Upper lobe of right lung (tissue), 1 donor: ENCODE measurements around the gene CXCR6. TPM values are rescaled to one million over a fixed set of nuclear protein-coding genes. Genes with fewer than 3 reads are reported as not detected.

Experiments used
- ATAC-seq: fragments of 200-7000 bp; cut with Tn5 transposase; one replicate; pipeline ENCODE4 v1.9.1; 2020; ENCODE audit warnings: mild to moderate bottlenecking, moderate library complexity
- DNase-seq: peaks from one replicate; pipeline ENCODE4 v3.0.0-alpha.2; 2020
- H3K27ac ChIP-seq: fragments of 200-600 bp; one replicate; pipeline ENCODE4 v1.8.0; 2022
- H3K27me3 ChIP-seq: fragments of 200-600 bp; one replicate; pipeline ENCODE4 v1.8.0; 2022; ENCODE audit warnings: mild to moderate bottlenecking
- H3K36me3 ChIP-seq: fragments of 200-600 bp; one replicate; pipeline ENCODE4 v1.8.0; 2022
- H3K4me1 ChIP-seq: fragments of 200-600 bp; one replicate; pipeline ENCODE4 v1.8.0; 2022
- H3K4me3 ChIP-seq: fragments of 200-600 bp; one replicate; pipeline ENCODE4 v1.8.0; 2022; ENCODE audit warnings: mild to moderate bottlenecking
- H3K9me3 ChIP-seq: fragments of 200-600 bp; one replicate; pipeline ENCODE4 v1.8.0; 2022
- intact Hi-C: fragments of 100-400 bp; cut with DNase I; formaldehyde crosslinking; loops from one replicate; pipeline ENCODE4 v1.11.0; 2022
- total RNA-seq: library from RNA; stranded (reverse); fragmentation: NEBNext Ultra II Directional; extraction: Animal tissue kit (Norgen Biotek cat#: 25700); gene quantifications from one replicate; pipeline ENCODE4 v1.2.1, GENCODE V29; 2021
- TF ChIP-seq, protein P1 (sequence below): fragments of 200-600 bp; IDR thresholded peaks from one replicate; pipeline ENCODE4 v1.8.0; 2022; ENCODE audit warnings: antibody characterized with exemption
- donor health status: DM: no; HTN: yes; CAD: no; lungs with severe emphysema.

The CXCR6 gene
- total RNA-seq, 1 donor from 2014 or later: 4.7 TPM

DNA sequence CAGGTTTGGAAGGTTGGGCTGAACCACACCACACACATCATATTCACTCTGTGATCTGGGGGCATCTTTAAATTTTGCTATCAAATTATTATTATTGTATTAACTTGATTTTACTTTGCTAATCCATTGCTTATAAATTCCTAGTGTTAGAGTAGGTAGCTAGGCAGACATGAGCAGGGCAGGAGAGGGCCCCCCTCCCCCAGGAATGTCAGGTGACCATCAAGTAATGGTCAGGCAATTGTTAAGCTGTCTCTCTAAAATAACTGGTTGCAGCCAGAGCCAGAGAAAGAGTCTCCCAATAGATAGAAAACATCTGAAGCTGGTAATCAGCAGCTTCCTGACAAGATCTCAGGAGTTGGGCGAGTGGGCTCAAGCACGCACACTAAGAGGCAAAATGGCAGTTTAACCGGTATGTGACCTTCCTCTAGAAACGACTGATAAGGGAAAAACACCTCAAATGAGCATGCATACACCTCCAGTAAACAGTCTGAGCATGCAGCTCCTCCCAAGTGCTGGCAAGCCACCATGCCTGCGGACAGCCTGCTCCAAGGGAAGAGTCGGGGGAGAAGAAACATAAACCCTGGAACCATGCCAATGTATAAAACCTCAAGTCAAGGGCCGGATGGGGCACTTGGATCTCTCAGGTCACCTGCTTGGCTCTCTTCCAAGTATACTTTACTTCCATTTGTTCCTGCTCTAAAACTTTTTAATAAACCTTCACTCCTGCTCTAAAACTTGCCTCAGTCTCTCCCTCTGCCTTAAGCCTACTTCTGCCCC is 3.1 kb upstream of the CXCR6 start:
- TF ChIP-seq, protein P1, sequence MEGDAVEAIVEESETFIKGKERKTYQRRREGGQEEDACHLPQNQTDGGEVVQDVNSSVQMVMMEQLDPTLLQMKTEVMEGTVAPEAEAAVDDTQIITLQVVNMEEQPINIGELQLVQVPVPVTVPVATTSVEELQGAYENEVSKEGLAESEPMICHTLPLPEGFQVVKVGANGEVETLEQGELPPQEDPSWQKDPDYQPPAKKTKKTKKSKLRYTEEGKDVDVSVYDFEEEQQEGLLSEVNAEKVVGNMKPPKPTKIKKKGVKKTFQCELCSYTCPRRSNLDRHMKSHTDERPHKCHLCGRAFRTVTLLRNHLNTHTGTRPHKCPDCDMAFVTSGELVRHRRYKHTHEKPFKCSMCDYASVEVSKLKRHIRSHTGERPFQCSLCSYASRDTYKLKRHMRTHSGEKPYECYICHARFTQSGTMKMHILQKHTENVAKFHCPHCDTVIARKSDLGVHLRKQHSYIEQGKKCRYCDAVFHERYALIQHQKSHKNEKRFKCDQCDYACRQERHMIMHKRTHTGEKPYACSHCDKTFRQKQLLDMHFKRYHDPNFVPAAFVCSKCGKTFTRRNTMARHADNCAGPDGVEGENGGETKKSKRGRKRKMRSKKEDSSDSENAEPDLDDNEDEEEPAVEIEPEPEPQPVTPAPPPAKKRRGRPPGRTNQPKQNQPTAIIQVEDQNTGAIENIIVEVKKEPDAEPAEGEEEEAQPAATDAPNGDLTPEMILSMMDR: no peak
- ATAC-seq (no peak), DNase-seq (no peak)
- Histone ChIP-seq H3K36me3 (peaks cover 34% of the 10 kb centered on the region), H3K9me3 (no peaks in the 10 kb centered on the region), H3K27me3 (no peaks in the 10 kb centered on the region), H3K27ac (peak overlapping the region; percentile 25), H3K4me3 (no peak overlapping the region), H3K4me1 (peaks cover 16% of the 10 kb centered on the region)
- intact Hi-C loops: no loop called here

DNA sequence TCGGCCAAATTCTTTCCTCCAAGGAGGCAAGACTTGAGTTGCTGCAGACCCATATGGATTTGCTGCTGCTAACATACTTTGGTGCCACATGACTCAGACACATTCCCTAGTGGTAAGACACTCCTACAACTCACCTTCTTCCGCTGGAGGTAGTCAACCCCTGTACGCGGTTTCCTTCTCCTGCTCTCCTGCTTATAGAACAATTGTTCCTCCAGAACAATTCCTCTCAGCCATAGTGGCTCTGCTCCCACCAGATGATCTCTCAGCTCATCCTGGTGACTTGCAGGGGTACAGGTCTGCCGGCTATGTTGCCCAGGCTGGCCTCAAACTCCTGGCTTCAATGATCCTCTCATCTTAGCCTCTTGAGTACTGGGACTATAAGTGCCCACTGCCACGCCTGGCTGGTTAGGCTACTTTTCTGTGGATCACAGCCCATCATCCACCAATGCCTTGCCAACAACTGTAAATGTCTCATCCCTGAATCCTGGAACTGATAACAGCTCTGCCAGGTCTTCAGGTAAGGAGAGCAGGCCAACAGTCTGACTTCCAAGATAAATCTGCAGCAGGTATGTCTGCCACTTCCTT is 2.4 kb upstream of the CXCR6 start:
- ATAC-seq (no peak), DNase-seq (no peak)
- Histone ChIP-seq H3K4me3 (no peak overlapping the region), H3K36me3 (peaks cover 30% of the 10 kb centered on the region), H3K9me3 (no peaks in the 10 kb centered on the region), H3K27ac (no peak overlapping the region), H3K27me3 (no peaks in the 10 kb centered on the region), H3K4me1 (peaks cover 16% of the 10 kb centered on the region)
- intact Hi-C loops: no loop called here
- TF ChIP-seq, protein P1: no peak

DNA sequence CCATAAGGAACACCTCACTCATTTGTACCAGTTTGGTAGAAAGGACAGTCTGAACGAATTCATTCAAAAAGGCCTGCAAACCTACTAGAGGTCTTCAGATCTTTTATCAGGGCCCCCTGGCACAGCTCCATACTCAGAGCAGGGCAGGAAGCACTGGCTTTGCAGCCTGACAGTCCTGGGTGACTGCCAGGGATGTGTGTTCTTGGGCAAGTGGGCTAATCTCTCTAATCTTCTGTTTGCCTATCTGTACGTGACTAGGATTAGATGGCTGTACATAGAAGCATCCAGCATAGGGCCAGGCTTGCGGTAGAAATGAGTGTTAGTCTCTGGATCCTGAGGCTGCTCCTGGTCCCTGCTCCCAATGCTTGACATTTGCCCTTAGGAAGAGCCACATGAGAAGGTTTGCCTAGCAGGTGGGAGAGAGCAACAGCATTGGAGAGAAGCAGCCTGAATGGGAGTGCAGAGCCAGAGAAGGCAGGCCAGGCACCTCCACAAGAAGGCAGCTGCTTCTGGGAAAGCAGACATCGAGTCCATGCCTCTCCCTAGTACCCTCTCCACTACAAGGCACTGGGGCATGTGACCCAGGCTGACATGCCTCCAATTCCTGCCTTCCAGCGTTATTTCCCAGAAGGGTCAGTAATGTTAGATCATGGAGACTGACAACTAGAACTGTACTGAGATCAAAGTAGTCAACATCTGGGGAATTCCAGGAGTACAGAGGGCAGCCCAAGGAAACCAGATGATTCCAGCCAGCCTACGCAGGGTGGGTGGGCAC is 1.0 kb upstream of the CXCR6 start:
- no peak for ATAC-seq
- peaks cover 30% of the 10 kb centered on the region for H3K36me3 ChIP-seq
- no peaks in the 10 kb centered on the region for H3K27me3 ChIP-seq
- no peak overlapping the region for H3K4me3 ChIP-seq
- H3K27ac ChIP-seq: peak overlapping the region; percentile 40
- H3K4me1 ChIP-seq: peaks cover 16% of the 10 kb centered on the region
- TF ChIP-seq, protein P1: no peak
- no peaks in the 10 kb centered on the region for H3K9me3 ChIP-seq
- intact Hi-C loops: no loop called here
- no peak for DNase-seq

DNA sequence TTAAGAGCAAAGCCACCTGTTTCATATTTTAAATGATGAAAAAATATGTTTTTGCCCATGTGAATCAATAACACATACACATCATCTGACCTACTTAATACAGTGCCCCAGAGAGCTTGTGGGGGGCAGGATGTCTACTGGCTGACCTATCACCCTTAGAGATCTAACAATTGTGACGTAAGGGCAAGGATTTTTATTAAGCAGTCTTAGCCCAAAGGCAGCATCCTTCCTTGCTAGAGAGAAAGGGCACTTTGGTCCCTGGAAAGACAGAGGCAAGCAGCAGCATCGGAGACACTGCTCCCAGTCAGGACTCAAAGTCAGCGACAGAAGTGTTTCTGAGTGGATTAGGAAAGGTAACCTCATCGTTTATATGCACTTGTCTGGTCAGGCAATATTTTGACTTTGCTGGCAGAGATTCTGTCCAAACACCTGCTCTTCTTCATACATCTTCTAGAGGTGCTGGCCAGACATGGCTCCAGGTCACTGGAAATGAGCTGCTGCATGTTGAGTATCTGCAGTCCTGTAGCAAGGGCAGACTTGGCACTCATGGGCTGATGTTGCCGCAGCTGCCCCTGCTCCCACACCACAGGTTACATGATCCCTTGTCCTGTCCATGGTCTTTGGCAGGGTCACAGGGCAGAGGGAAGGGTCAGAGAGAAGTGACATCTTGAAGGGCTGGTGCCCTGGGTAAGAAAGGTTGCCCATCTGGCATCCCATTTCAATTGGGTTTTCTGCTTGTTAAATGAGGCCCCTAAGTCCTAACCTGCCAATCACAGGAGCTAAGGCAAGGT is 1.8 kb downstream of the CXCR6 start:
- Histone ChIP-seq H3K9me3 (no peaks in the 10 kb centered on the region), H3K27me3 (no peaks in the 10 kb centered on the region), H3K36me3 (peaks cover 46% of the 10 kb centered on the region), H3K4me1 (peaks cover 15% of the 10 kb centered on the region), H3K4me3 (peak overlapping the region; percentile 17), H3K27ac (peak overlapping the region; percentile 30)
- ATAC-seq: no peak
- DNase-seq: no peak
- intact Hi-C loops: no loop called here
- TF ChIP-seq, protein P1: no peak

DNA sequence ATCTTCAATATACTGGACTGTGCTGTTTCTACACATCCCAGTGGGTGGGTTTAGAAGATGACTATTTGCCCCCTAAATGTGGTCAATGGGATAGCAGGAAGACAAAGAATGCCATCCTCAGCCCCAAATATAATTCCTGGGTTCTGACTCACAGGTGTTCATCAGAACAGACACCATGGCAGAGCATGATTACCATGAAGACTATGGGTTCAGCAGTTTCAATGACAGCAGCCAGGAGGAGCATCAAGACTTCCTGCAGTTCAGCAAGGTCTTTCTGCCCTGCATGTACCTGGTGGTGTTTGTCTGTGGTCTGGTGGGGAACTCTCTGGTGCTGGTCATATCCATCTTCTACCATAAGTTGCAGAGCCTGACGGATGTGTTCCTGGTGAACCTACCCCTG is 3.0 kb downstream of the CXCR6 start:
- ATAC-seq: no peak

More for the DNA sequence above, 3.0 kb downstream of the CXCR6 start:
- Histone ChIP-seq H3K4me1 (peaks cover 10% of the 10 kb centered on the region), H3K4me3 (no peak overlapping the region), H3K36me3 (peaks cover 59% of the 10 kb centered on the region), H3K27ac (peak overlapping the region; percentile 52), H3K9me3 (no peaks in the 10 kb centered on the region), H3K27me3 (no peaks in the 10 kb centered on the region)
- no peak for DNase-seq
- TF ChIP-seq, protein P1: peak; percentile 5
- intact Hi-C loops: no loop called here
